Muscle layer of colon (tissue), 2 donors: Measurements from ENCODE around the gene NPIPB12.
"Not testable (repeated sequence)": the region's sequence is repeated elsewhere in the genome, so short reads cannot be mapped to it uniquely, and the experiment has no call there.

ENCODE experiments used
- H3K27ac ChIP-seq: one replicate; pipeline ENCODE4 v1.7.0; 2013; ENCODE audit warnings: low read depth, mild to moderate bottlenecking, low read length, moderate library complexity
- H3K27me3 ChIP-seq, 2 donors: one replicate each; pipeline ENCODE4 v1.7.0; 2013; ENCODE audit warnings: low read length in 2 of 2, mild to moderate bottlenecking in 2 of 2; ENCODE audit not compliant: insufficient read depth in 2 of 2, control insufficient read depth in 1 of 2
- H3K36me3 ChIP-seq: one replicate; pipeline ENCODE4 v1.7.0; 2013; ENCODE audit warnings: mild to moderate bottlenecking, low read length; ENCODE audit not compliant: insufficient read depth
- H3K4me1 ChIP-seq: one replicate; pipeline ENCODE4 v1.7.0; 2013; ENCODE audit warnings: mild to moderate bottlenecking, low read length; ENCODE audit not compliant: insufficient read depth
- H3K4me3 ChIP-seq, 2 donors: one replicate each; pipeline ENCODE4 v1.7.0; 2013; ENCODE audit warnings: low read length in 2 of 2, low read depth in 1 of 2, mild to moderate bottlenecking in 1 of 2, moderate library complexity in 1 of 2
- H3K9ac ChIP-seq: one replicate; pipeline ENCODE4 v1.7.0; 2013; ENCODE audit warnings: low read length
- H3K9me3 ChIP-seq: one replicate; pipeline ENCODE4 v1.7.0; 2013; ENCODE audit warnings: mild to moderate bottlenecking, low read length
- donor health status: abdominal sarcoma.
- donor health status: Adenocarcinoma of cecum.

Gene NPIPB12

DNA sequence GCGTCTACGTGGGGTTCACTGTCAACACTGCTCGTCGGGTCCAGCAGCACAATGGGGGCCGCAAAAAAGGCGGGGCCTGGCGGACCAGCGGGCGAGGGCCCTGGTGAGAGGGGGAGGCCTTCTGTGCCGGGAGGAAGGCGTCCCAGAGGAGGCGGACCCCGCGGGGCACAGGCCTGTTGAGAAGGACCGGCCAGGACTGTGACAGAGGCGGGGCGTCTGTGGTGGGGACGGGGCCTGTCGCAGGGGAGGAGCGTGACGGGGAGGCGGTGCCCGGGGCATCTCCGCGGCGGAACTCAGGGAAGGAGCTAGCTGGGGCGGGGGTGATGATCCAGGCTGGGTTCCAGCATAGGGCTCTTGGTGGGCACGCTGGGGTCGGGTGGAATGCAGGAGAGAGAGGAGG lies 51.4 kb downstream of the NPIPB12 start:
- H3K9ac ChIP-seq, H3K4me1 ChIP-seq, H3K9me3 ChIP-seq, H3K27me3 ChIP-seq, H3K4me3 ChIP-seq, H3K36me3 ChIP-seq, H3K27ac ChIP-seq: not testable (repeated sequence)

- not testable (repeated sequence) for H3K9ac ChIP-seq, H3K27me3 ChIP-seq, H3K9me3 ChIP-seq, H3K4me3 ChIP-seq, H3K27ac ChIP-seq, H3K36me3 ChIP-seq, H3K4me1 ChIP-seq
Measured at GRCh38 chr16:29454269-29454668, 51.9 kb downstream of the NPIPB12 start, which contains the start of the genes BOLA2 and SLX1B. Gene BOLA2 (minus strand): TSS chr16:29454351. CDS start chr16:29454253, 98 bp downstream. Gene SLX1B (plus strand): TSS chr16:29454533.

GRCh38 chr16:29453754-29454153 lies 52.5 kb downstream of the NPIPB12 start:
- not testable (repeated sequence) for H3K27me3 ChIP-seq, H3K4me3 ChIP-seq, H3K9ac ChIP-seq, H3K27ac ChIP-seq, H3K36me3 ChIP-seq, H3K9me3 ChIP-seq, H3K4me1 ChIP-seq
